C4-2B (cell line): ENCODE results near the gene LRRC32.

ENCODE experiments used
- H3K27ac ChIP-seq: fragments of 450-650 bp; 2 replicates; pipeline ENCODE4 v1.5.1; 2017
- ZFX ChIP-seq: fragments of 450-650 bp; IDR thresholded peaks from 2 replicates; pipeline ENCODE4 v1.6.1; 2017
- TF ChIP-seq, protein P1 (sequence below): fragments of 450-650 bp; conservative IDR thresholded peaks from 2 replicates; pipeline ENCODE4 v1.5.1; 2017; ENCODE audit warnings: mild to moderate bottlenecking

Gene LRRC32

GRCh38 chr11:76632492-76632891, 38.1 kb downstream of the LRRC32 start:
- TF ChIP-seq, protein P1, sequence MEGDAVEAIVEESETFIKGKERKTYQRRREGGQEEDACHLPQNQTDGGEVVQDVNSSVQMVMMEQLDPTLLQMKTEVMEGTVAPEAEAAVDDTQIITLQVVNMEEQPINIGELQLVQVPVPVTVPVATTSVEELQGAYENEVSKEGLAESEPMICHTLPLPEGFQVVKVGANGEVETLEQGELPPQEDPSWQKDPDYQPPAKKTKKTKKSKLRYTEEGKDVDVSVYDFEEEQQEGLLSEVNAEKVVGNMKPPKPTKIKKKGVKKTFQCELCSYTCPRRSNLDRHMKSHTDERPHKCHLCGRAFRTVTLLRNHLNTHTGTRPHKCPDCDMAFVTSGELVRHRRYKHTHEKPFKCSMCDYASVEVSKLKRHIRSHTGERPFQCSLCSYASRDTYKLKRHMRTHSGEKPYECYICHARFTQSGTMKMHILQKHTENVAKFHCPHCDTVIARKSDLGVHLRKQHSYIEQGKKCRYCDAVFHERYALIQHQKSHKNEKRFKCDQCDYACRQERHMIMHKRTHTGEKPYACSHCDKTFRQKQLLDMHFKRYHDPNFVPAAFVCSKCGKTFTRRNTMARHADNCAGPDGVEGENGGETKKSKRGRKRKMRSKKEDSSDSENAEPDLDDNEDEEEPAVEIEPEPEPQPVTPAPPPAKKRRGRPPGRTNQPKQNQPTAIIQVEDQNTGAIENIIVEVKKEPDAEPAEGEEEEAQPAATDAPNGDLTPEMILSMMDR, result no peak

GRCh38 chr11:76631566-76632308, 38.8 kb downstream of the LRRC32 start:
- H3K27ac ChIP-seq, result no peak overlapping the region
- TF ChIP-seq, protein P1, result no peak
- no peak for TF ChIP-seq ZFX

More at GRCh38 chr11:76632492-76632891, 38.1 kb downstream of the LRRC32 start:
- no peak overlapping the region for H3K27ac ChIP-seq

DNA sequence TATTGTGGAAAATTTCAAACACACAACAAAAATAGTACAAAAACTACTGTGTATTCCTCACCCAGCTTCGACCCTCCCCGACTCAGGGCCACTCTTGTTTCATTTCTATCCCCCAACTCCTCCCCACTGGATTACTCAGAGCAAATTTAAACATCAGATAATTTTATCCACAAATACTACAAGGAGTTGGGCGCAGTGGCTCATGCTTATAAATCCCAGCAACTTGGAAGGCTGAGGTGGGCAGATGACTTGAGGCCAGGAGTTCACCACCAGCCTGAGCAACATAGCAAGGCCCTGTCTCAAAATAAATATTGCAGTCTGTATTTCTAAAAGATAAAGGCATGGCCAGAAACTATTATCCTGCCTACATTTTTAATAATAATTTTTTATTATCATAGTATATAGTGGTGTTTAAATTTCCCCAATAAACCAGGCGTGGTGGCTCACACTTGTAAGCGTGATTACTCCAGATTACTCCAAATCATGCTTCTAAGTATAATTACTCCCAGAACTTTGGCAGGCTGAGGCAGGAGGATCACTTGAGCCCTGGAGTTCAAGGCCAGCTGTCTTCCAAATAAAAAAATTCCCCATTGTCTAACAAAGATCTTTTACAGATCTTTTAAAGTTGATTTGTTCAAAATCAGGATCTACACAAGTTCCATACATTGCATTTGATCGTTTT, 39.8 kb downstream of the LRRC32 start:
- TF ChIP-seq ZFX, result no peak
- H3K27ac ChIP-seq, result no peak overlapping the region

GRCh38 chr11:76629853-76630599, 40.5 kb downstream of the LRRC32 start:
- no peak overlapping the region for H3K27ac ChIP-seq
- TF ChIP-seq, protein P1, result no peak
- no peak for TF ChIP-seq ZFX

- no peak for TF ChIP-seq ZFX
- TF ChIP-seq, protein P1, result no peak
- H3K27ac ChIP-seq, result no peak overlapping the region
Measured at GRCh38 chr11:76629116-76629852, 41.3 kb downstream of the LRRC32 start.

DNA sequence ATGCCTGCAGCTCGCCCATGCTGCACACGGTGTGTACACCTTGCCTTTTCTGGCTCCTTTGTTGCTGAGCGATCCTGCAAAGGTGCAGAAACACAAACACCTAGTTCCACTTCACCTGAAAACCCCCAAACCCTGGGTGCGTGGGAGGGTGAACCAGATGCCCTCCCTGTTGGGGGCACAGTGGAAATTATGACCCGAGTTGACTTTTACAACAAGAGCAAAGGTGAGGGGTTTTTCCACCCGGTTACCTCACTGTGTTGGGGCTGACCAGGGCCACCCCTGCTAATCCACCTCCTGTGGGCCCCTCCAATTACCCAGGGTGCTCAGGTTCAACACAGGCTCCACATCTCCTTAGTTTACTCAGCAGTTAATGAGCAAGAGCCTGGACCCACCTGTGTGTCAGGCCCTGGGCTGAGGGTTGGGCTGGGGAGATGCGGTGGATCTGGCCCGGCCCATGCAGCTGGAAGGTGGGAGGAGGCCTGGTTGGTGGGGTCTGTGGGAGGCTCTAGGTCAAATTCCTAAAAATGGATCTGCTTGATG, 42.1 kb downstream of the LRRC32 start:
- TF ChIP-seq, protein P1, result no peak

DNA sequence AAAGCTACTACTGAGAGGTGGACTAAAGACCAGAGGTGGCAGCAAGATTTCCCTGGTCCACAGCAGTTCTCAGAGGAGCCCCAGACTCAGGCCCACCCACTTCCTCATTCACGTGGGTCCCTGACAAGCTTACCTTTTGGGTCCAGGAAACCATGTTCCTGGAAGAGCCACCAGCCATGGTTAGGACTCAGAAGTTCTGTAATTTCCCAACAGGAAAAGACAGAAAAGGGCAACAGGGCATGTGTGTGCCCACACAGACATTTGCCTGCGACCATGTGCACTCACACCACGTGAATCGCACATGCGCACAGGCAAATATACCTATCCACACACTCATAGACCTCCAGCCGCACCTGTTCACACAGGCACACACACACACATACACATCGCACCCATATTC, 42.9 kb downstream of the LRRC32 start:
- TF ChIP-seq, protein P1, result no peak
- TF ChIP-seq ZFX, result no peak
- no peak overlapping the region for H3K27ac ChIP-seq

More for the DNA sequence above, 42.1 kb downstream of the LRRC32 start:
- no peak overlapping the region for H3K27ac ChIP-seq
